Keratinocyte (primary cell): ENCODE measurements around the gene SLC7A14. TPM values are rescaled to one million over a fixed set of nuclear protein-coding genes. Genes with fewer than 3 reads are reported as not detected.

Experiments
- DNase-seq: peaks from one replicate; pipeline ENCODE4 v3.0.0-alpha.2; 2011; ENCODE audit warnings: low read depth, missing footprints, low spot score
- FAIRE-seq: peaks from 2 replicates; lab custom pipeline; 2011; peaks lifted over from hg19 to GRCh38; lab: Jason Lieb, UNC
- H2AFZ ChIP-seq: 2 replicates; pipeline ENCODE4 v1.6.0; 2012; ENCODE audit warnings: low read length, control low read depth, inconsistent platforms; ENCODE audit not compliant: control insufficient read depth
- H3K27ac ChIP-seq: 2 replicates; pipeline ENCODE4 v1.5.1; 2011; ENCODE audit warnings: low read length; ENCODE audit not compliant: control insufficient read depth, insufficient read depth
- H3K27me3 ChIP-seq: 3 replicates; pipeline ENCODE4 v1.6.0; 2011; ENCODE audit warnings: low read length; ENCODE audit not compliant: control insufficient read depth, insufficient read depth; ENCODE audit errors: extremely low read depth
- H3K36me3 ChIP-seq, 2 experiments: 2 replicates in 1 of 2; 3 replicates in 1 of 2; pipeline ENCODE4 v1.5.1; 2011; ENCODE audit warnings: low read length in 2 of 2, mild to moderate bottlenecking in 1 of 2; ENCODE audit not compliant: control insufficient read depth in 2 of 2, insufficient read depth in 2 of 2; ENCODE audit errors: extremely low read depth in 1 of 2
- H3K4me1 ChIP-seq: 3 replicates; pipeline ENCODE4 v1.5.1; 2011; ENCODE audit warnings: low read length; ENCODE audit not compliant: control insufficient read depth, insufficient read depth; ENCODE audit errors: extremely low read depth
- H3K4me2 ChIP-seq: 3 replicates; pipeline ENCODE4 v1.6.0; 2011; ENCODE audit warnings: low read depth, low read length; ENCODE audit not compliant: control insufficient read depth, insufficient read depth; ENCODE audit errors: extremely low read depth
- H3K4me3 ChIP-seq, 3 experiments: fragments of 200-600 bp in 1 of 3; sonication (generic) in 1 of 3; 2 replicates in 2 of 3; 3 replicates in 1 of 3; pipeline ENCODE4 v1.5.1; 2011 to 2016; ENCODE audit warnings: low read length in 3 of 3, mild to moderate bottlenecking in 3 of 3, control low read depth in 2 of 3, inconsistent platforms in 1 of 3, low read depth in 1 of 3, mixed read lengths in 1 of 3, mixed run types in 1 of 3, moderate library complexity in 1 of 3; ENCODE audit not compliant: control insufficient read depth in 2 of 3, insufficient read depth in 2 of 3; ENCODE audit errors: extremely low read depth in 1 of 3
- H3K79me2 ChIP-seq: 2 replicates; pipeline ENCODE4 v1.6.0; 2012; ENCODE audit warnings: low read length; ENCODE audit not compliant: control insufficient read depth, insufficient read depth
- H3K9ac ChIP-seq: 3 replicates; pipeline ENCODE4 v1.6.0; 2011; ENCODE audit warnings: low read length; ENCODE audit not compliant: control insufficient read depth, insufficient read depth; ENCODE audit errors: extremely low read depth
- H3K9me1 ChIP-seq: 3 replicates; pipeline ENCODE4 v1.6.0; 2011; ENCODE audit warnings: low read length; ENCODE audit not compliant: control insufficient read depth, insufficient read depth; ENCODE audit errors: extremely low read depth
- H3K9me3 ChIP-seq: 2 replicates; pipeline ENCODE4 v1.5.1; 2012; ENCODE audit warnings: low read depth, low read length; ENCODE audit not compliant: control insufficient read depth
- H4K20me1 ChIP-seq: 3 replicates; pipeline ENCODE4 v1.6.0; 2011; ENCODE audit warnings: low read length; ENCODE audit not compliant: control insufficient read depth, insufficient read depth; ENCODE audit errors: extremely low read depth
- EZH2 ChIP-seq: IDR thresholded peaks from one replicate; pipeline ENCODE4 v1.6.1; 2012; ENCODE audit warnings: inconsistent platforms, mild to moderate bottlenecking, low read length, moderate library complexity
- dilution Hi-C: fragments of 300-500 bp; cut with MboI; formaldehyde crosslinking; loops from one replicate; pipeline ENCODE4 v1.7.0; 2020; ENCODE audit warnings: low sequenced_read_pairs; ENCODE audit not compliant: extremely low pct_ligation_motif_present
- polyA plus RNA-seq, 5 experiments: library from polyadenylated mRNA; depleted of rRNA in 3 of 5; stranded (reverse) in 3 of 5; stranded (forward) in 1 of 5; unstranded in 1 of 5; fragments of >200 nt; gene quantifications; 1 replicate in 1 of 5; 2 replicates in 3 of 5; 3 replicates in 1 of 5; pipeline versions ENCODE4 v1.2.1 to v1.2.3, GENCODE V29; 2011 to 2012; ENCODE audit warnings: missing spikeins in 2 of 5, low read depth in 1 of 5, low replicate concordance in 1 of 5
- TF ChIP-seq, protein P1 (sequence below), 3 experiments: IDR thresholded peaks in 1 of 3; conservative IDR thresholded peaks in 1 of 3; optimal IDR thresholded peaks in 1 of 3; 2 replicates in 2 of 3; 3 replicates in 1 of 3; pipeline versions ENCODE3 to v1.5.1; 2011; ENCODE audit warnings: low read length in 3 of 3, mild to moderate bottlenecking in 3 of 3, moderate library complexity in 2 of 3, control low read depth in 1 of 3, inconsistent platforms in 1 of 3; ENCODE audit not compliant: insufficient read depth in 2 of 3; ENCODE audit errors: extremely low read depth in 1 of 3

The SLC7A14 gene
- polyA plus RNA-seq, 1 donor (not counting 4 experiments of a cell fraction or from before 2014, with no cell fraction given): not detected

DNA sequence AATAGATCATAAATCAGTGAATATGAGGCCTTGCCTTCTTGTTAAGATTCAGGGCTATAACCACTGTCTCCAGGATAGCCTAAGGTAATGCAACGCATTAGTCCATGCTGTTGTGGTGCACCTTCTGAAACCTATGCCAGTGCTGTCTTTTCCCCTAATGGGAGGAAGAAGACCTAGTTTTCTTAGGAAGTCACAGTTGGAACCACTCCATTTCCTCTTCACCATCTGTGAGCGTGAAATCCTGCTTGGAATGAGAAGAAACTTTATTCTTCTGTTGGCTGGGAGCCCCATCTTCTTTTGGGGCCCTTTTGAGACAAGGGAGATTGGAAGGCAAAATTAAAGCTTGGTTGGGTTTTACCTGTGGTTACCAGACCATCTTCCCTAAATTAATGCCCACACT is 25.9 kb upstream of the SLC7A14 start:
- Histone ChIP-seq H3K4me1 (peaks cover 9% of the 10 kb centered on the region), H3K9me3 (no peaks in the 10 kb centered on the region), H3K27me3 (no peaks in the 10 kb centered on the region), H3K9ac (no peak overlapping the region), H2AFZ (no peak overlapping the region), H3K36me3 (no peaks in the 10 kb centered on the region), H4K20me1 (no peaks in the 10 kb centered on the region), H3K4me3 (no peak overlapping the region), H3K4me2 (no peak overlapping the region), H3K27ac (no peak overlapping the region), H3K79me2 (no peaks in the 10 kb centered on the region), H3K9me1 (no peaks in the 10 kb centered on the region)
- DNase-seq (no peak), FAIRE-seq (no peak)
- dilution Hi-C loops: no loop called here
- TF ChIP-seq, protein P1, sequence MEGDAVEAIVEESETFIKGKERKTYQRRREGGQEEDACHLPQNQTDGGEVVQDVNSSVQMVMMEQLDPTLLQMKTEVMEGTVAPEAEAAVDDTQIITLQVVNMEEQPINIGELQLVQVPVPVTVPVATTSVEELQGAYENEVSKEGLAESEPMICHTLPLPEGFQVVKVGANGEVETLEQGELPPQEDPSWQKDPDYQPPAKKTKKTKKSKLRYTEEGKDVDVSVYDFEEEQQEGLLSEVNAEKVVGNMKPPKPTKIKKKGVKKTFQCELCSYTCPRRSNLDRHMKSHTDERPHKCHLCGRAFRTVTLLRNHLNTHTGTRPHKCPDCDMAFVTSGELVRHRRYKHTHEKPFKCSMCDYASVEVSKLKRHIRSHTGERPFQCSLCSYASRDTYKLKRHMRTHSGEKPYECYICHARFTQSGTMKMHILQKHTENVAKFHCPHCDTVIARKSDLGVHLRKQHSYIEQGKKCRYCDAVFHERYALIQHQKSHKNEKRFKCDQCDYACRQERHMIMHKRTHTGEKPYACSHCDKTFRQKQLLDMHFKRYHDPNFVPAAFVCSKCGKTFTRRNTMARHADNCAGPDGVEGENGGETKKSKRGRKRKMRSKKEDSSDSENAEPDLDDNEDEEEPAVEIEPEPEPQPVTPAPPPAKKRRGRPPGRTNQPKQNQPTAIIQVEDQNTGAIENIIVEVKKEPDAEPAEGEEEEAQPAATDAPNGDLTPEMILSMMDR (optimal IDR thresholded peaks at IDR 0.05 in 1 of 3, IDR thresholded peaks at IDR 0.05 in 1 of 3, conservative IDR thresholded peaks at IDR 0.05 in 1 of 3; ENCODE audit: extremely low read depth in 1 of 3, insufficient read depth in 2 of 3, low read length in 3 of 3): no peak
- TF ChIP-seq EZH2: no peak

- H3K27me3 ChIP-seq: no peaks in the 10 kb centered on the region
- H3K4me2 ChIP-seq: no peak overlapping the region
- peaks cover 9% of the 10 kb centered on the region for H3K4me1 ChIP-seq
- H3K27ac ChIP-seq: no peak overlapping the region
- no peaks in the 10 kb centered on the region for H3K9me1 ChIP-seq
- no peak overlapping the region for H3K4me3 ChIP-seq
- dilution Hi-C loops: no loop called here
- FAIRE-seq (no peak), DNase-seq (no peak)
- H2AFZ ChIP-seq: no peak overlapping the region
- H3K79me2 ChIP-seq: no peaks in the 10 kb centered on the region
- no peaks in the 10 kb centered on the region for H3K9me3 ChIP-seq
- H3K36me3 ChIP-seq: no peaks in the 10 kb centered on the region
- H3K9ac ChIP-seq: no peak overlapping the region
- TF ChIP-seq, protein P1 (optimal IDR thresholded peaks at IDR 0.05 in 1 of 3, IDR thresholded peaks at IDR 0.05 in 1 of 3, conservative IDR thresholded peaks at IDR 0.05 in 1 of 3; ENCODE audit: extremely low read depth in 1 of 3, insufficient read depth in 2 of 3, low read length in 3 of 3): no peak
- TF ChIP-seq EZH2: no peak
- no peaks in the 10 kb centered on the region for H4K20me1 ChIP-seq
These were observed 24.5 kb upstream of the SLC7A14 start for GRCh38 chr3:170610321-170610884.
